Hepatocyte (in vitro differentiated cells): ENCODE data around the gene ZFP36. TPM values are rescaled to one million over a fixed set of nuclear protein-coding genes. Genes with fewer than 3 reads are reported as not detected.

Experiments used
- DNase-seq: peaks from one replicate; pipeline ENCODE4 v3.0.0-alpha.2; 2016; ENCODE audit warnings: low spot score
- H2AFZ ChIP-seq: fragments of 200-600 bp; sonication (generic); 2 replicates; pipeline ENCODE4 v1.6.0; 2016; ENCODE audit warnings: antibody characterized with exemption, mild to moderate bottlenecking
- H3K27ac ChIP-seq: fragments of 200-600 bp; sonication (generic); 2 replicates; pipeline ENCODE4 v1.5.1; 2016; ENCODE audit warnings: mild to moderate bottlenecking
- H3K27me3 ChIP-seq: fragments of 200-600 bp; sonication (generic); 2 replicates; pipeline ENCODE4 v1.6.1; 2016
- H3K36me3 ChIP-seq: fragments of 200-600 bp; sonication (generic); replicated peaks from 2 replicates; pipeline ENCODE4 v1.5.1; 2016; ENCODE audit warnings: low read depth; ENCODE audit not compliant: insufficient read depth
- H3K4me1 ChIP-seq: fragments of 200-600 bp; sonication (generic); 2 replicates; pipeline ENCODE4 v1.5.1; 2016; ENCODE audit warnings: mild to moderate bottlenecking, moderate library complexity; ENCODE audit not compliant: insufficient read depth
- H3K4me2 ChIP-seq: fragments of 200-600 bp; sonication (generic); 2 replicates; pipeline ENCODE4 v1.6.0; 2016
- H3K4me3 ChIP-seq: fragments of 200-600 bp; sonication (generic); 2 replicates; pipeline ENCODE4 v1.5.1; 2016; ENCODE audit warnings: mild to moderate bottlenecking
- H3K79me2 ChIP-seq: fragments of 200-600 bp; sonication (generic); 2 replicates; pipeline ENCODE4 v1.6.0; 2017; ENCODE audit warnings: mild to moderate bottlenecking
- H3K9me2 ChIP-seq: fragments of 200-600 bp; sonication (generic); replicated peaks from 2 replicates; pipeline ENCODE4 v1.6.0; 2017; ENCODE audit warnings: mild to moderate bottlenecking; ENCODE audit not compliant: insufficient read depth
- H3K9me3 ChIP-seq: fragments of 200-600 bp; sonication (generic); 2 replicates; pipeline ENCODE4 v1.5.1; 2016; ENCODE audit warnings: low read depth, mild to moderate bottlenecking
- H4K20me1 ChIP-seq: fragments of 200-600 bp; sonication (generic); 2 replicates; pipeline ENCODE4 v1.6.0; 2016; ENCODE audit warnings: mild to moderate bottlenecking; ENCODE audit not compliant: insufficient read depth, poor library complexity, severe bottlenecking
- EZH2 ChIP-seq: fragments of 200-600 bp; sonication (generic); IDR thresholded peaks from 2 replicates; pipeline ENCODE4 v1.6.1; 2016; ENCODE audit warnings: antibody characterized with exemption, mild to moderate bottlenecking, borderline replicate concordance
- EZH2phosphoT487 ChIP-seq: fragments of 200-600 bp; sonication (generic); IDR thresholded peaks from one replicate; pipeline ENCODE4 v1.6.1; 2018; ENCODE audit warnings: antibody characterized with exemption, mild to moderate bottlenecking, low read depth, moderate library complexity; ENCODE audit not compliant: unreplicated experiment, severe bottlenecking
- WGBS: methylation state at CpG from one replicate; pipeline ENCODE4 v1.1.6; 2016; ENCODE audit warnings: low lambda C conversion rate; ENCODE audit errors: missing lambda C conversion rate; 5-methylcytosine and 5-hydroxymethylcytosine counted together
- polyA plus RNA-seq: library from polyadenylated mRNA; unstranded; fragments of >200 nt; fragmentation: Nextera tagmentation; extraction: Ambion mirVana; gene quantifications from 2 replicates; pipeline ENCODE4 v1.2.1, GENCODE V29; 2016
- total RNA-seq: library from RNA; depleted of rRNA; stranded (reverse); fragments of >200 nt; gene quantifications from 2 replicates; pipeline ENCODE4 v1.2.3, GENCODE V29; 2014
- TF ChIP-seq, protein P1 (sequence below): fragments of 200-600 bp; sonication (generic); IDR thresholded peaks from 2 replicates; pipeline ENCODE4 v1.5.1; 2016; ENCODE audit warnings: antibody characterized with exemption, mild to moderate bottlenecking; ENCODE audit not compliant: poor library complexity

The ZFP36 gene, protein sequence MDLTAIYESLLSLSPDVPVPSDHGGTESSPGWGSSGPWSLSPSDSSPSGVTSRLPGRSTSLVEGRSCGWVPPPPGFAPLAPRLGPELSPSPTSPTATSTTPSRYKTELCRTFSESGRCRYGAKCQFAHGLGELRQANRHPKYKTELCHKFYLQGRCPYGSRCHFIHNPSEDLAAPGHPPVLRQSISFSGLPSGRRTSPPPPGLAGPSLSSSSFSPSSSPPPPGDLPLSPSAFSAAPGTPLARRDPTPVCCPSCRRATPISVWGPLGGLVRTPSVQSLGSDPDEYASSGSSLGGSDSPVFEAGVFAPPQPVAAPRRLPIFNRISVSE
- total RNA-seq = 72.9 and 95.8 TPM in 2 replicates
- 1,034 and 1,087 TPM in 2 replicates for polyA plus RNA-seq

DNA sequence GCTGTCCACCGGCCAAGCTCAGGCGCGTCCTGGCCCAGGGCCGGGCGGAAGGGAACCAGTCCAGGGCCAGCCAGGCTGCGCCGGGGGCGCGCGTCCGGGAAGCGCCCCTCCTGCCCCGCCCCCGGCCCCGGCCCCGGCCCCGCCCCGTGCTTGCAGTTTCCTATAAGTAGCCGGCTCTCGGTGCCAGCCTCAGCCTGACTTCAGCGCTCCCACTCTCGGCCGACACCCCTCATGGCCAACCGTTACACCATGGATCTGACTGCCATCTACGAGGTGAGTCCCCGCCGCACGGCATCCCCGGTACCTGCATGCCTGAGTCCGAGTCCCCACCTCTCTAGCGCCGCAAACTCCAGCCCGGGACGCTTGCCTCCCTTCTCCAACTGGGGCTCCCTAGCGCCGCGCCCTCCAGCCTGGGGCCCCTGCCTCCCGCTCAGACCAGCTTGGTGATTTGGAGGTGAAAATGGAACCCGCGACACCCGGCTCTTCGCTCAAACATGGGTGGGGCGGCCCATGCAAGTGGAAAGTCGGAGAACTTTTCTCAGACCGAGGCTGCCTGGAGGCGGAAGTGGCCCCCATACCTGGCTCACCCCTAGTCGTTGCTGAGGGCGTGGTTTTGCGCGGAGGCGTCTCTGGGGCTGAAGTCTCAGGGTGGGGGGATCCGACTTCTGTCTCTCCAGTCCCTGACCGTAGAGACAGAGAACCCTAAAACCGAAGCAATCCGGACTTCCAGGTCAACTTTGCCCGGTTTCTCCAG is at the start of gene ZFP36:
Gene ZFP36 (plus strand): TSS at position 192 of the 754 bp plus-strand sequence. CDS start 58 bp downstream, at position 250.
- Histone ChIP-seq H4K20me1 (peaks cover 17% of the 10 kb centered on the region), H3K9me2 (no peaks in the 10 kb centered on the region), H2AFZ (no peak within 1 kb of the TSS), H3K4me2 (peak within 1 kb of the TSS; percentile 85), H3K27ac (peak within 1 kb of the TSS; percentile 100), H3K9me3 (no peaks in the 10 kb centered on the region), H3K36me3 (no peaks in the 10 kb centered on the region), H3K27me3 (no peaks in the 10 kb centered on the region), H3K4me3 (peak within 1 kb of the TSS; percentile 77), H3K4me1 (peaks cover 38% of the 10 kb centered on the region), H3K79me2 (peaks cover 41% of the 10 kb centered on the region)
- TF ChIP-seq EZH2 (no peak), EZH2phosphoT487 (no peak)
- TF ChIP-seq, protein P1, sequence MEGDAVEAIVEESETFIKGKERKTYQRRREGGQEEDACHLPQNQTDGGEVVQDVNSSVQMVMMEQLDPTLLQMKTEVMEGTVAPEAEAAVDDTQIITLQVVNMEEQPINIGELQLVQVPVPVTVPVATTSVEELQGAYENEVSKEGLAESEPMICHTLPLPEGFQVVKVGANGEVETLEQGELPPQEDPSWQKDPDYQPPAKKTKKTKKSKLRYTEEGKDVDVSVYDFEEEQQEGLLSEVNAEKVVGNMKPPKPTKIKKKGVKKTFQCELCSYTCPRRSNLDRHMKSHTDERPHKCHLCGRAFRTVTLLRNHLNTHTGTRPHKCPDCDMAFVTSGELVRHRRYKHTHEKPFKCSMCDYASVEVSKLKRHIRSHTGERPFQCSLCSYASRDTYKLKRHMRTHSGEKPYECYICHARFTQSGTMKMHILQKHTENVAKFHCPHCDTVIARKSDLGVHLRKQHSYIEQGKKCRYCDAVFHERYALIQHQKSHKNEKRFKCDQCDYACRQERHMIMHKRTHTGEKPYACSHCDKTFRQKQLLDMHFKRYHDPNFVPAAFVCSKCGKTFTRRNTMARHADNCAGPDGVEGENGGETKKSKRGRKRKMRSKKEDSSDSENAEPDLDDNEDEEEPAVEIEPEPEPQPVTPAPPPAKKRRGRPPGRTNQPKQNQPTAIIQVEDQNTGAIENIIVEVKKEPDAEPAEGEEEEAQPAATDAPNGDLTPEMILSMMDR = no peak
- 1% methylated on average over 52 of the region's 56 CpGs for WGBS
- peak; percentile 94 for DNase-seq

DNA sequence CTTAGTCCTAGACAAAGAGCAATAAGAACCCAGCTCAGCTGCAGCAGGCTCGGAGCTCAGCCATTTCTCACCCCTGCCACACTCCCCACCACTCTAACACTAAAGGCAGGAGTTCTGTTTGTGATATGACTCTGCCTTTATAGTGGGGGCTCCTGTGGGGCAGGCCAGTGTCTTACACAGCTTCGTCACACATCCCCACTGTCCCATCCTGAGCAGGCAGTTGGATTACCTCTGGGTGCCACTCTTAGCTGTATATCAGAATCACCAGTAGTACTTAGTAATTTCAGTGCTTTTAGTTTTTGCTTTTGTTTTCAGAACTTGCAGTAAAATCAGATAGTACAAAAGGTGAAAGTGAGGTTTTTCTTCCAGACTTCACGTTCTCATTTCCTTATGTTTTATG is 47.6 kb upstream of the ZFP36 start:
- H4K20me1 ChIP-seq = no peaks in the 10 kb centered on the region
- no peak overlapping the region for H2AFZ ChIP-seq
- peaks cover 3% of the 10 kb centered on the region for H3K79me2 ChIP-seq
- peaks cover 4% of the 10 kb centered on the region for H3K4me1 ChIP-seq
- no peaks in the 10 kb centered on the region for H3K9me2 ChIP-seq
- H3K4me2 ChIP-seq = no peak overlapping the region
- no peaks in the 10 kb centered on the region for H3K27me3 ChIP-seq
- H3K27ac ChIP-seq = no peak overlapping the region
- H3K4me3 ChIP-seq = no peak overlapping the region
- no peak for DNase-seq
- H3K9me3 ChIP-seq = no peaks in the 10 kb centered on the region
- WGBS = 94% methylated on average over 3 of the region's 3 CpGs
- TF ChIP-seq EZH2phosphoT487 (no peak), EZH2 (no peak)
- TF ChIP-seq, protein P1 = no peak
- peaks cover 3% of the 10 kb centered on the region for H3K36me3 ChIP-seq

DNA sequence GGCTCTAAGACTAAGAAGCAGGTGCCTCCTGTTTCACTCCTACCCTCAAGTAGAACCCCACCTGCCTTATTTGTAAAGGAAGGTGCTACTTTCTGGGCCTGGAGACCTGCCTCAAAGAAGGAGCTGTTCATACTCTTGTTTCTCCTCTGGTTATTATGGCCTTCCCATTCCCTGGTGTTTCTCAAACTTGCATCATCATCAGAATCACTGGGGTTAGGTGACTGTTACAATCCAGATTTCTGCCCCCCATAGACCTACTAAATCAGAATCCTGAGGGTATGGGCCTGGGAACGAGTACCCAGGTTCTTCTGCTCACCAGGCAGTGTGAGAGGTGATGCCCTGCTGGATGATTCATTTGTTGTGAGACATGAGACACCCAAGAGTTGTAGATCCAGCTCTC is 46.0 kb upstream of the ZFP36 start:
- no peak for DNase-seq
- Histone ChIP-seq H2AFZ (no peak overlapping the region), H4K20me1 (no peaks in the 10 kb centered on the region), H3K79me2 (peaks cover 6% of the 10 kb centered on the region), H3K4me1 (peaks cover 4% of the 10 kb centered on the region), H3K9me2 (no peaks in the 10 kb centered on the region), H3K27me3 (no peaks in the 10 kb centered on the region), H3K9me3 (no peaks in the 10 kb centered on the region), H3K4me3 (no peak overlapping the region), H3K36me3 (peaks cover 3% of the 10 kb centered on the region), H3K4me2 (no peak overlapping the region), H3K27ac (no peak overlapping the region)
- WGBS = 100% methylated on average over 1 of the region's 1 CpG
- TF ChIP-seq, protein P1 = no peak
- TF ChIP-seq EZH2 = no peak
- no peak for TF ChIP-seq EZH2phosphoT487
